Mesodermal cell (in vitro differentiated cells): ENCODE data around the gene PRLR.

Experiments used
- H3K27ac ChIP-seq: 2 replicates; pipeline ENCODE4 v1.7.0; 2013; ENCODE audit warnings: mild to moderate bottlenecking, low read depth, low read length, moderate library complexity; ENCODE audit not compliant: severe bottlenecking
- H3K36me3 ChIP-seq: 2 replicates; pipeline ENCODE4 v1.7.1; 2013; ENCODE audit warnings: mild to moderate bottlenecking, low read length, moderate library complexity; ENCODE audit not compliant: control insufficient read depth, insufficient read depth
- H3K4me1 ChIP-seq: one replicate; pipeline ENCODE4 v1.7.1; 2013; ENCODE audit warnings: mild to moderate bottlenecking, low read length; ENCODE audit not compliant: insufficient read depth, control insufficient read depth, poor library complexity, severe bottlenecking
- H3K4me3 ChIP-seq: 2 replicates; pipeline ENCODE4 v1.7.0; 2013; ENCODE audit warnings: low read length, control low read depth, mild to moderate bottlenecking; ENCODE audit not compliant: insufficient read depth, poor library complexity, severe bottlenecking; ENCODE audit errors: extremely low read depth
- H3K9me3 ChIP-seq: 2 replicates; pipeline ENCODE4 v1.7.1; 2013; ENCODE audit warnings: mild to moderate bottlenecking, low read length, moderate library complexity; ENCODE audit not compliant: control insufficient read depth
- WGBS, 2 experiments: methylation state at CpG; one replicate each; pipeline ENCODE4 v1.1.5; 2013; ENCODE audit warnings: missing lambda C conversion rate in 2 of 2; ENCODE audit not compliant: insufficient coverage in 2 of 2; 5-methylcytosine and 5-hydroxymethylcytosine counted together

PRLR gene

GRCh38 chr5:35003018-35003957 is 227.0 kb downstream of the PRLR start:
- Histone ChIP-seq H3K4me1 (no peaks in the 10 kb centered on the region), H3K36me3 (no peaks in the 10 kb centered on the region), H3K4me3 (no peak overlapping the region), H3K9me3 (no peaks in the 10 kb centered on the region), H3K27ac (no peak overlapping the region)
- WGBS, 2 experiments, result 49 to 51% methylated on average over 12 to 13 of the region's 18 CpGs

DNA sequence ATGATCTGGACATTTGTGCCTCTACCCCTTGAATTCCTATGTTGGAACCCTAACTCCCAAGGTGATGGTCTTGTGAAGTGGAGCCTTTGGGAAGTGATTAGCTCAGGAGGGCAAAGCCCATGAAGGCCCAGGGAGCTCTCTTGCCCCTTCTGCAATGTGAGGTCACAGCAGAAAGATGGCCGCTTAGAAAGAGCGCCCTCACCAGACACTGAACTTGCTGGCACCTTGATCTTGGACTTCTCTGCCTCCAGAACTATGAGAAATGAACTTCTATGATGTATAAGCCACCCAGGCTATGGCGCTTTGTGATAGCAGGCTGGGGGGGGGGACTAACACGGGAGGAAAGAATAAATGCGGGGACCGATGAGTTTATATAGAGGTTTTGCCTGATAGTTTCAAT is 227.8 kb downstream of the PRLR start:
- H3K27ac ChIP-seq, result no peak overlapping the region
- H3K9me3 ChIP-seq, result no peaks in the 10 kb centered on the region
- 84 to 95% methylated on average over 4 to 5 of the region's 6 CpGs for WGBS, 2 experiments
- H3K4me3 ChIP-seq, result no peak overlapping the region
- H3K4me1 ChIP-seq, result no peaks in the 10 kb centered on the region
- no peaks in the 10 kb centered on the region for H3K36me3 ChIP-seq

- Histone ChIP-seq H3K36me3 (no peaks in the 10 kb centered on the region), H3K27ac (no peak overlapping the region), H3K4me1 (no peaks in the 10 kb centered on the region), H3K9me3 (no peaks in the 10 kb centered on the region), H3K4me3 (no peak overlapping the region)
- WGBS, 2 experiments, result 100% methylated on average over 1 of the region's 3 CpGs; no CpG with 5 or more reads in 1 of the 2 experiments
Observed at GRCh38 chr5:35001842-35002241, 228.4 kb downstream of the PRLR start.
